GM19025 (cell line): ENCODE data around the gene NAP1L1.

ENCODE experiments used
- ATAC-seq: cut with Tn5 transposase; IDR thresholded peaks from one replicate; pipeline ENCODE4 v1.9.1; 2021; ENCODE audit warnings: mild to moderate bottlenecking, low read depth, moderate library complexity; ENCODE audit not compliant: unreplicated experiment

Gene NAP1L1

GRCh38 chr12:76083904-76084862, at the start of gene NAP1L1:
Gene NAP1L1 (minus strand): TSS chr12:76084685. CDS start chr12:76074219, 10,466 bp downstream.
- peak; percentile 89 for ATAC-seq

GRCh38 chr12:76127588-76127987, 43.1 kb upstream of the NAP1L1 start:
- ATAC-seq = no peak

GRCh38 chr12:76124456-76124855, 40.0 kb upstream of the NAP1L1 start:
- no peak for ATAC-seq

GRCh38 chr12:76123259-76124212, 39.1 kb upstream of the NAP1L1 start:
- no peak for ATAC-seq

GRCh38 chr12:76119887-76120286, 35.4 kb upstream of the NAP1L1 start:
- no peak for ATAC-seq

- no peak for ATAC-seq
These were observed 33.3 kb upstream of the NAP1L1 start for GRCh38 chr12:76117751-76118150.

GRCh38 chr12:76117067-76117691, 32.7 kb upstream of the NAP1L1 start:
- ATAC-seq = no peak

GRCh38 chr12:76113800-76114757, 29.6 kb upstream of the NAP1L1 start:
- ATAC-seq = no peak

GRCh38 chr12:76111209-76111749, 26.8 kb upstream of the NAP1L1 start:
- no peak for ATAC-seq

GRCh38 chr12:76109879-76110278, 25.4 kb upstream of the NAP1L1 start:
- ATAC-seq = no peak

- no peak for ATAC-seq
These were observed 23.9 kb upstream of the NAP1L1 start for GRCh38 chr12:76108356-76108755.

GRCh38 chr12:76106631-76107030, 22.1 kb upstream of the NAP1L1 start:
- no peak for ATAC-seq

- ATAC-seq = no peak
These were observed 19.5 kb upstream of the NAP1L1 start for GRCh38 chr12:76103958-76104357.

- no peak for ATAC-seq
These were observed 17.4 kb upstream of the NAP1L1 start for GRCh38 chr12:76101739-76102385.

GRCh38 chr12:76096079-76096646, 11.7 kb upstream of the NAP1L1 start:
- ATAC-seq = no peak

GRCh38 chr12:76094754-76095153, 10.3 kb upstream of the NAP1L1 start:
- no peak for ATAC-seq

- ATAC-seq = no peak
These were observed 6.8 kb upstream of the NAP1L1 start for GRCh38 chr12:76091246-76091754.

- no peak for ATAC-seq
These were observed 1.0 kb upstream of the NAP1L1 start for GRCh38 chr12:76085520-76085868.
